ENCODE data around the gene PLAGL1.

GRCh38 chr6:143934867-143935266 lies 73.2 kb downstream of the PLAGL1 start:
- TF ChIP-seq CTCF (IDR thresholded peaks at IDR 0.05) = no peak
- TF ChIP-seq POLR2A (IDR thresholded peaks at IDR 0.05) = no peak
